ENCODE measurements around the gene GTSF1L.
A peak's percentile ranks its signal among the peaks of the same experiment; 100 is the strongest.
"Not testable (repeated sequence)": the region's sequence is repeated elsewhere in the genome, so short reads cannot be mapped to it uniquely, and the experiment has no call there.

Gene GTSF1L
- total RNA-seq = 0 to 0.27 (median 0) reads per million in 4 experiments

- no peak for DNase-seq
Observed at GRCh38 chr20:43726811-43727338, at the start of gene GTSF1L. Gene GTSF1L (minus strand): TSS chr20:43727002. CDS start chr20:43726694, 308 bp downstream.

- no peak for DNase-seq
Observed at GRCh38 chr20:43774754-43775153, 48.0 kb upstream of the GTSF1L start.

- DNase-seq = no peak
Observed at GRCh38 chr20:43771503-43772190, 44.8 kb upstream of the GTSF1L start.

- no peak for DNase-seq
Observed at GRCh38 chr20:43770342-43770741, 43.5 kb upstream of the GTSF1L start.

GRCh38 chr20:43767686-43768474, 41.1 kb upstream of the GTSF1L start:
- DNase-seq = no peak

GRCh38 chr20:43766917-43767316, 40.1 kb upstream of the GTSF1L start:
- no peak for DNase-seq

- no peak for DNase-seq
Observed at GRCh38 chr20:43766385-43766784, 39.6 kb upstream of the GTSF1L start.

GRCh38 chr20:43765916-43766315, 39.1 kb upstream of the GTSF1L start:
- DNase-seq = no peak

GRCh38 chr20:43762911-43763310, 36.1 kb upstream of the GTSF1L start:
- DNase-seq = no peak

GRCh38 chr20:43761386-43762340, 34.9 kb upstream of the GTSF1L start:
- no peak for DNase-seq

- not testable (repeated sequence) for DNase-seq
Observed at GRCh38 chr20:43757888-43758287, 31.1 kb upstream of the GTSF1L start.

GRCh38 chr20:43755851-43756250, 29.0 kb upstream of the GTSF1L start:
- DNase-seq = no peak

GRCh38 chr20:43755390-43755789, 28.6 kb upstream of the GTSF1L start:
- no peak for DNase-seq

GRCh38 chr20:43752561-43753301, 25.9 kb upstream of the GTSF1L start:
- DNase-seq = no peak

GRCh38 chr20:43752051-43752360, 25.2 kb upstream of the GTSF1L start:
- DNase-seq = no peak

GRCh38 chr20:43751167-43752050, 24.6 kb upstream of the GTSF1L start:
- no peak for DNase-seq

- no peak for DNase-seq
Observed at GRCh38 chr20:43750774-43751166, 24.0 kb upstream of the GTSF1L start.

GRCh38 chr20:43749734-43750294, 23.0 kb upstream of the GTSF1L start:
- DNase-seq = peak; percentile 78

- no peak for DNase-seq
Observed at GRCh38 chr20:43748274-43748673, 21.5 kb upstream of the GTSF1L start.

GRCh38 chr20:43746344-43747137, 19.7 kb upstream of the GTSF1L start:
- no peak for DNase-seq

All from effector CD8-positive, alpha-beta T cell (primary cell).